GM15510 (cell line): Measurements from ENCODE around the gene CMIP.

ENCODE experiments used
- POLR2A ChIP-seq: IDR thresholded peaks from 3 replicates; pipeline ENCODE4 v1.6.1; 2011; ENCODE audit warnings: borderline replicate concordance; ENCODE audit not compliant: insufficient read length; ENCODE audit errors: extremely low read depth

CMIP gene

GRCh38 chr16:81576696-81577095 is 132.1 kb downstream of the CMIP start:
- no peak for TF ChIP-seq POLR2A

- TF ChIP-seq POLR2A, result no peak
These were observed 133.5 kb downstream of the CMIP start for GRCh38 chr16:81578076-81578475.

GRCh38 chr16:81578636-81579413 is 134.2 kb downstream of the CMIP start:
- TF ChIP-seq POLR2A, result no peak

DNA sequence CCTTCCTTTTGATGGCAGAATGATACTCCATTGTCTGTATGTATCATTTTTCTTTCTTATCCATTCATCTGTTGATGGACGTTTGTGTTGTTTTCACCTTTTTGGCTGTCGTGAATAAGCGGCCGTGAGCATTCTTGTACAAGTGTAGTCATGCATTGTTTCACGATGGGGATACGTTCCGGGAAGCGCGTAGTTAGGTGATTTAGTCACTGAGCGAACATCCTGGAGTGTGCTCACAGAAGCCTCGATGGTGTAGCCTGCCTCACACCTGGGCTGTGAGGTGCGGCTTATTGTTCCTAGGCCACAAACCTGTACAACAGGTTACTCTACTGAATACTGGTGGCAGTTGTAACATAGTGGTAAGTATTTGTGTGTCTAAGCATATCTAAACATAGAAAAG is 136.5 kb downstream of the CMIP start:
- no peak for TF ChIP-seq POLR2A

- no peak for TF ChIP-seq POLR2A
These were observed 138.2 kb downstream of the CMIP start for GRCh38 chr16:81582655-81583441.

DNA sequence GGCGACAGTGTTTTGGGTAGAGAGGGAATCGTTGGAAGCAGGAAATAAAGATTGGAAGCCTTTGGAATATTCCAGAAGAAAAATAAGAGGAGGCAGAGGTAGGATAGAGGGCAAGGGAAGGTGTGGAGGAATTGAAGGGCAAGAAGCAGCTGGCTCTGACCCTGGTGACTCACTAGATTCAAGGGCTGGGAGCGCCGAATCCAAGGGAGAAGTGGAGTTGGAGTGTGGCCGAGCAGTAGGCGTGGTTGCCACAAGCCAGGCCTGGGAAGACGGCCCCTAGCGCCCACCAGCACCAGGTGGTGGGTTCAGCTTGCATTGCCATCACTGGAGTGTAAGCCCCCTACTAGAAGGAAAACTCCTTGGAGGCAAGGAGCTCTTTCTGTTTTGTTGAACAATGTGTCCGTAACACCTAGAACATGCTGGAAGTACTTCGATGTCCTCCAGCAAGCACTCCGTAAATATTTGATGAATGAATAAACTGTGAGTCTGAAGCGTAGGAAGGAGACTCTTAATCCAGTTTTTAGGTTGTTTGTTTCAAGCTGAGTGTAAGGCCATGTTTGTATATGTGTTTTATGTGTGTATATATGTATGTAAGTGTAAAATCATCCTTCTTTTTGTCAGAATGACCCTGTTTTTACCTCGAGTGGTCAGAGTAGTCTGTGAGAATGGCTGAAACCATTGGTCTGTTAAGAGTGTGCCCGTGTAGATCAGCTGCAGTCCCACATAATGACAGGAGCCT is 139.5 kb downstream of the CMIP start:
- TF ChIP-seq POLR2A, result no peak

DNA sequence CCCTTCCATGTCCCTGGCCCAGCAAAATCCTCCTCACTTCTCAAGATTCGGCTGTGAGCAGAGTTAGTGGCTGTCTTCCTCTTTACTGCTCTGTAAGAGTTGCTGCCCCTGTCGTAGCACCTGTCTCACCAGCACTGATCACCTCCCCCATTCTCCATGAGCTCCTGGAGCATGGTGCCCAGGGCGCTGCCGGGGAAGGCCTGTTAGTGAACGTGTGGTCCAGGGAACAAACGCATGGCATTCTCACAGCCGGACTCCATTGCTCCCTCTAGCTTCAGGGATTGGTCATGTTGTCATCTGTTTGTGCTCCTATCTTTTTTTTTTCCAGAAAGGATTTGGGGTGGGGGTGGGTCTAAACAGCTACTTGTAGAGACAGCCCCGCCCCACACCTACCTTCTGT is 141.2 kb downstream of the CMIP start:
- TF ChIP-seq POLR2A, result no peak

DNA sequence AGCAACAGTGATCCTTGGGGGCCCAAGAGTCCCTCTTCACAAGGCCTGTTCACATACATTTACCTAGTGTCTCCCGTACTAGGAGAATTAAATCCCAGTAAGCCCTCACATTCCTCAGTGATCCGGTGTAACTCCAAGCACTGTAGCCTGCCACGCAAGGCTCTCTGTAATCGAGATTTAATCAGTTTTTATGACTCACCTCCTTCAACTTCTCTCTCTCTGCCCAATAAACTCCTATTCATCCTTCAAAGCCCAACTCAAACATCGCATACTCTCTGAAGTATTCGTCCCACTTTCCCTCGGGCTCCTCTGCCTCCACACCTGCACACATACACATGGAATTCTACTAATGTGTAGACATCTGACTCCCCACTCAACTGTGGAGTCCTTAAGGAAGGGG is 141.8 kb downstream of the CMIP start:
- no peak for TF ChIP-seq POLR2A

DNA sequence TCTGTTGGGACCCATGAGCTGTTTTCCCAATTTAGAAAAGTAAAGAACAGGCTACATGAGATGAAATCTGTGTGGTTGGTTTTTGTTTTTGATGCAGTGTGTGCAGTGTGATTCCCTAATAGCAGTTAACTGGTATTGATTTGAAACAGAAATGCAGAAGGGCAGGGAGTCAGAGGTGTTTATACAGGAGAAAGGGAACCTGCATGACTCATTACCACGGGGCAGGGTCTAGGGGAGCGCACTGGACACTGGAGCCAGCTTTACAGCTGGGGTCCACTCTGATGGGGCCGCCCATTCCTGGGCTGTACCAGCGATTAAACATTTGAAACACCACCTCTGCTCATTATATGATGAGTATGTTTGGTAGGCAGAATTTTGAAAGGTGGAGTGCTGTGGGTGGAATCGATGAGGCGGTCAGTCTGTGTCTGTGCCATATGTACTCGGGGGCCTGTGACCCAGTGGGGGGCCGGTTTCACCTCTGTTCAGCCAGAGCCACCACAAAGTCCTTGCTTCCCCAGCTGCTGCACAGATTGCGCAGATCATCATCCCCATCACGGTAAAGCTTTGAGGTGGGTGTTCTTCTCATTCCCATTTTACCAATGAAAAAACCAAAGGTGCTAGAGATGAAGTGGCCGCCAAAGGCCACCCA is 142.5 kb downstream of the CMIP start:
- TF ChIP-seq POLR2A, result no peak

GRCh38 chr16:81587626-81588160 is 143.1 kb downstream of the CMIP start:
- TF ChIP-seq POLR2A, result no peak

DNA sequence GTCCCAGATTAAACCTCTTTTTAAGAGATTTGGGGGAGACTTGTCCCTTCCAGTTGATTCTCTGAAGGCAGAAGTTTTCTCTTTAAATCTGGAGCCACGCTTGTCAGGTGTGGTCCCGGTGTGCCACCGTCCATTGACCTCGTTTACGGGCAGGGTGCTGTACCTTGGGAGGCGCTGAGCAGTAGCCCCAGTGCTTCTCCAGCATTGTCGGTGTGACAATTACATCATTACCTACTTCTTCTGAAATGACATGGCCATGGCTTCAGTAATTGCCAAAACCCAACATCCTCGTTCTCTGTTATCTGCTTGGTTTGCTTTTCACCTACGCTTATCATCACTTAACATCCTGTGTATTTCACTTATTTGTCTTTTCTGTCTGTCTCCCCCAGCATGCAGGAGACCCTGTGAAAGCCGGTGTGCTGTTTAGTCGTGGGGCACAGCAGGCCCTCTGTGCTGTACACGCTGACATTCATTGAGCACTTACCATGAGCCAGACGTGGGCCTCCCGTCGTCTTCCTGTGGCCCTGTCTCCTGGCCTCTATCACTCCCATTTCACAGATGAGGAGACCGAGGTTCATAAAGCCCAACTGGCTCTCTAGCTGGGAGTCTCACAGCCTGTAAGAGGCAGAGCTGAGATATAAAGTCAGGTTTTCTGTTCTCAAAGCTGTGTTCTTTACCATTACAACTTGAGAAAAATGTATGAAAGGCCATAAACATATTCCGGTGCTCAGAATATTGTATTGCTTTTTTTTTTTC is 143.9 kb downstream of the CMIP start:
- TF ChIP-seq POLR2A, result no peak

DNA sequence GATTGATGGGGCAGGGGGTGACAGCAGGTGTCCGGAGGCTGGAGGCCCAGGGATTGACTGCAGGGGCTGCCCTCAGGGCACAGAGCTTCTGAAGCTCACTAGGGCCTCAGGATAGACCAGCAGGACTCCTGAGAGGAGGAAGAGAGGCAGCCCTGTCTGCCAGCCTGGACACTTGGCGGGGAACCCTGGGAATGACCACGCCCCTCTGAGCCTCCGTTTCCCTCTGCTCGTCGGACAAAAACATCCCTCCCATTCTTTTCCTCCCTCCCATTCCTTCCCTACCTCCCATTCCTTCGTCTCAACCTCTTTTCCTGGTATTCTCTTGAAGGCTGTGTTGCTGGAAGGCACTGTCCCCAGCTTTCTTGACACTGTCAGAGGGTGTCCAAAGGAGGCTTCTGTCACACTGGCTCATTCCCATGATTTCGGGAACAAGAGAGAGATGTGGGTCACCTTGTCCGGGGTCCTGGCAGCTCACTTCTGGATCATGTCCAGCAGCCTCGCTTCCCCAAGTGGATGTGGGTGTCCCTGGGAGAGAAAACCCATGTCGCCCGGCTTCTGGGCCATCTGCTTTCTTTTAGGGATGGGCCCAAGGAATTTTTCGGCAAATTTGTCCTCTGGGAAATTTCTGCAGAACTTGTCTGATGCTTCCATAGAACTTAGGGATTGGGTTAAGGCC is 145.5 kb downstream of the CMIP start:
- TF ChIP-seq POLR2A, result no peak

GRCh38 chr16:81590714-81591544 is 146.3 kb downstream of the CMIP start:
- no peak for TF ChIP-seq POLR2A

- no peak for TF ChIP-seq POLR2A
These were observed 146.9 kb downstream of the CMIP start for GRCh38 chr16:81591545-81591870.
